HL-60 (cell line): ENCODE measurements around the gene AFF3.
A peak's percentile ranks its signal among the peaks of the same experiment; 100 is the strongest.

ENCODE experiments used
- DNase-seq, 2 experiments: peaks; one replicate each; pipeline ENCODE4 v3.0.0-alpha.2; 2010 to 2020; ENCODE audit warnings: low read depth in 1 of 2, low spot score in 1 of 2
- H3K27ac ChIP-seq: fragments of 250-450 bp; sonication (Bioruptor Pico); replicated peaks from 2 replicates; pipeline ENCODE4 v1.5.1; 2020; ENCODE audit warnings: mild to moderate bottlenecking, moderate library complexity
- H3K27me3 ChIP-seq: fragments of 250-450 bp; sonication (Bioruptor Pico); 2 replicates; pipeline ENCODE4 v1.5.1; 2021; ENCODE audit warnings: mild to moderate bottlenecking, moderate library complexity; ENCODE audit not compliant: insufficient read depth, poor library complexity, severe bottlenecking
- H3K4me3 ChIP-seq: replicated peaks from 2 replicates; pipeline ENCODE4 v1.5.1; 2011; ENCODE audit warnings: mild to moderate bottlenecking, control low read depth, low read length; ENCODE audit not compliant: insufficient read depth
- CTCF ChIP-seq: IDR thresholded peaks from one replicate; pipeline ENCODE4 v1.5.1; 2011; ENCODE audit warnings: low read length, control low read depth, inconsistent platforms; ENCODE audit not compliant: insufficient read depth
- GABPA ChIP-seq: IDR thresholded peaks from 2 replicates; pipeline ENCODE4 v1.6.1; 2012; ENCODE audit warnings: low read depth
- POLR2AphosphoS5 ChIP-seq: IDR thresholded peaks from 2 replicates; pipeline ENCODE4 v1.6.1; 2012; ENCODE audit warnings: low read depth
- REST ChIP-seq: IDR thresholded peaks from 2 replicates; pipeline ENCODE4 v1.6.1; 2012; ENCODE audit warnings: low read depth; ENCODE audit not compliant: insufficient replicate concordance
- SPI1 ChIP-seq: IDR thresholded peaks from 2 replicates; pipeline ENCODE4 v1.6.1; 2012; ENCODE audit warnings: low read depth, mild to moderate bottlenecking, borderline replicate concordance

The AFF3 gene

GRCh38 chr2:100010606-100011005 lies 131.8 kb downstream of the AFF3 start:
- Histone ChIP-seq H3K27ac (no peak overlapping the region), H3K4me3 (no peak overlapping the region), H3K27me3 (no peaks in the 10 kb centered on the region)
- no peak for TF ChIP-seq GABPA
- no peak for TF ChIP-seq SPI1
- no peak for TF ChIP-seq REST
- no peak for TF ChIP-seq CTCF
- no peak for TF ChIP-seq POLR2AphosphoS5
- no peak for DNase-seq

- no peak for DNase-seq
- Histone ChIP-seq H3K4me3 (no peak overlapping the region), H3K27ac (no peak overlapping the region), H3K27me3 (no peaks in the 10 kb centered on the region)
- no peak for TF ChIP-seq REST
- peak; percentile 45 for TF ChIP-seq SPI1
Measured at GRCh38 chr2:100009743-100010142, 132.6 kb downstream of the AFF3 start.

- DNase-seq, result no peak
- Histone ChIP-seq H3K4me3 (no peak overlapping the region), H3K27ac (no peak overlapping the region), H3K27me3 (no peaks in the 10 kb centered on the region)
- TF ChIP-seq GABPA, result no peak
- TF ChIP-seq SPI1, result peak; percentile 74
- TF ChIP-seq CTCF, result no peak
- no peak for TF ChIP-seq REST
- TF ChIP-seq POLR2AphosphoS5, result no peak
Measured at GRCh38 chr2:100008956-100009355, 133.4 kb downstream of the AFF3 start.

GRCh38 chr2:100006516-100006915 lies 135.9 kb downstream of the AFF3 start:
- TF ChIP-seq REST, result no peak
- TF ChIP-seq CTCF, result no peak
- H3K27me3 ChIP-seq, result no peaks in the 10 kb centered on the region
- DNase-seq, result no peak
- no peak overlapping the region for H3K27ac ChIP-seq
- no peak overlapping the region for H3K4me3 ChIP-seq
